ENCODE data around the gene KCNMA1. TPM values are rescaled to one million over a fixed set of nuclear protein-coding genes. Genes with fewer than 3 reads are reported as not detected.

Gene KCNMA1
- total and polyA plus RNA-seq, 9 of the 15 experiments (the other 6 are each of a cell fraction or from before 2014, with no cell fraction given), result 0.01 to 0.95 (median 0.15) TPM; not detected in 4

DNA sequence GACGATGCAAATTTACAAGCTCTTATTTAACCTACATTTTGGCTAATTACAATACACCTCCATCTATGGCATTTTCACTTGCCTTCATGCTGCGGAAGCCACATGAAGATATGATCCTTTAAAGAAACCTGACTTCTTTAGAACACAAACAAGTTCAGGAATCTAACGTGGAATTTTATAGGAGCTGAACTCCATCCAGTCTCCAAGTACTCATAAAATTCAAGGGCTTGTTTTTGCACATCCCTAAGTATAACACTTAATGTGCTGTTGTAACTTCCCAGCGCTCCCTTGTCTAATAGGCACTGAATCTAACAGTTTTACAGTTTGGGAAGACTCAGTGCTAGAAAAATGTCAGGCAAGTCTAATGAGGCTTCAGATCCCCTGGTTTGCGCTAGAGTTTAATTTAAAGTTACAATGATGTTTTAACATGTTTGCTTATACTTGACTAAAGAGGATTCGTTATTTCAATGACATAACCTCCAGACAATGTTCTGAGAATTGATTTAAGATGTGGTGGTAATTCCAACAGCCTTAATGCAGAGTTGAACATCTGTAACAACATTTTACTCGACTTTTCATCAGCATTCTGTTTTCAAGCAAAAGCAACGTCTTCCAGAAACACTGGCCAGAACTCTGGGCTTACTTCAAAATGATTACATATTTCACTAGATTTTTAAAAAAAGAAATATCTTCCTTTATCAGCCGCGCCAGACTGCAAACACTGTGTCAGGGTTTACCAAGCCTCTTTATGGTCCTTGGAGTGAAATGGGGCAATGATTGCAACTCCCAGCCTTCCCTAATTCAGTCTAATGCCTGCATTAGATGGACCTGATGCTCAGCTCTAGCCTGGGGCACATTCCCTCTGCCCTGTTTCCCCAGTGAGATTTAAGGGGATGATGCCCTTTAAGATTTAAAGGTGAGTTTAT, 664.3 kb downstream of the KCNMA1 start (continued):
- TF ChIP-seq GABPA (tag; conservative IDR thresholded peaks at IDR 0.05; ENCODE audit: low read depth) (no peak), KLF6 (CRISPR knock-in tag; IDR thresholded peaks at IDR 0.05; ENCODE audit: borderline replicate concordance) (no peak), ZNF57 (CRISPR knock-in tag; IDR thresholded peaks at IDR 0.05) (no peak)

DNA sequence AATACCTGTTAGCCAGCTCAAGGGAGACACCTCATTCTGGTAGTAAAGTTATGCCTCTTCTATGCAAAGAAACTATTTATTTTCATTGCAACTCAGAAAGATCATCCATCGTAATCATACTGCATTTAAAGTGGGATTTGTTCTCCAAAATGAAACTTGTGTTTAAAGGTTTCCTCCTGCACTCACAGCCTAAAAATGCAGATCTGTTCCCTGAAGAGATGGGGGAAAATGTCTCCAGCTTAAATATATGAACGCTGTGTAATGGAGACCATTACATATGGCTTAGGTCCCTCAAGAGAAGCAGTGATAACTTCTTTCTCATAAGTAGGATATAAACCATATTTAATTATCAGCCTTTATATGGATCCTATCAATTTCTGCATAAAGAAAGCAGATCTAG, 665.1 kb downstream of the KCNMA1 start:
- intact Hi-C loops (cut with micrococcal nuclease) (no loop called here), in situ Hi-C loops (cut with MboI) (no loop called here)
- 2% methylated on average over 2 of the region's 2 CpGs for WGBS (ENCODE audit: insufficient coverage, low coverage, missing lambda C conversion rate)
- no peak for ATAC-seq
- no peak for DNase-seq (ENCODE audit: extremely low read depth in 1 of 4, low spot score in 3 of 4)
- H4K20me1 ChIP-seq (replicated peaks; ENCODE audit: control insufficient read depth, insufficient read depth, low read length), result no peaks in the 10 kb centered on the region
- no peaks in the 10 kb centered on the region for H3K36me3 ChIP-seq (ENCODE audit: control insufficient read depth, insufficient read depth, low read length)
- H2AFZ ChIP-seq (ENCODE audit: low read depth, low read length), result no peak overlapping the region
- no peak overlapping the region for H3K4me2 ChIP-seq (ENCODE audit: insufficient read depth, low read length)
- H3K27ac ChIP-seq (ENCODE audit: extremely low read depth, low read depth, low read length), result no peak overlapping the region
- no peak overlapping the region for H3K4me3 ChIP-seq
- no peaks in the 10 kb centered on the region for H3K4me1 ChIP-seq (replicated peaks in 1 of 2; ENCODE audit: control insufficient read depth in 2 of 2, insufficient read depth in 2 of 2, low read length in 2 of 2)
- CTCF ChIA-PET (ENCODE audit: low intra/inter-chr PET ratio), result no interaction called here
- no TSS peak for BruUV-seq (replicated peaks)
- no peak overlapping the region for H3K9ac ChIP-seq (ENCODE audit: insufficient read depth in 1 of 2, low read depth in 2 of 2, low read length in 2 of 2)
- no peak for FAIRE-seq
- peaks cover 0 to 10% of the 10 kb centered on the region in 2 experiments; a peak in 3 of 5 replicates for H3K27me3 ChIP-seq (ENCODE audit: control insufficient read depth in 2 of 2, insufficient read depth in 2 of 2, low read length in 2 of 2)
- H3K9me1 ChIP-seq (ENCODE audit: control insufficient read depth, insufficient read depth, low read length), result no peaks in the 10 kb centered on the region
- H3K79me2 ChIP-seq (ENCODE audit: control insufficient read depth, insufficient read depth, low read length), result no peaks in the 10 kb centered on the region
- POLR2A ChIA-PET, result no interaction called here
- H3K9me3 ChIP-seq (replicated peaks; ENCODE audit: control insufficient read depth, insufficient read depth, low read depth, low read length), result no peaks in the 10 kb centered on the region
- TF ChIP-seq CCNT2 (IDR thresholded peaks at IDR 0.05; ENCODE audit: borderline replicate concordance, extremely low read depth, insufficient read length, low read depth, low read length), result no peak
- no peak for TF ChIP-seq ZNF217 (CRISPR knock-in tag; IDR thresholded peaks at IDR 0.05)
- TF ChIP-seq, protein P1, sequence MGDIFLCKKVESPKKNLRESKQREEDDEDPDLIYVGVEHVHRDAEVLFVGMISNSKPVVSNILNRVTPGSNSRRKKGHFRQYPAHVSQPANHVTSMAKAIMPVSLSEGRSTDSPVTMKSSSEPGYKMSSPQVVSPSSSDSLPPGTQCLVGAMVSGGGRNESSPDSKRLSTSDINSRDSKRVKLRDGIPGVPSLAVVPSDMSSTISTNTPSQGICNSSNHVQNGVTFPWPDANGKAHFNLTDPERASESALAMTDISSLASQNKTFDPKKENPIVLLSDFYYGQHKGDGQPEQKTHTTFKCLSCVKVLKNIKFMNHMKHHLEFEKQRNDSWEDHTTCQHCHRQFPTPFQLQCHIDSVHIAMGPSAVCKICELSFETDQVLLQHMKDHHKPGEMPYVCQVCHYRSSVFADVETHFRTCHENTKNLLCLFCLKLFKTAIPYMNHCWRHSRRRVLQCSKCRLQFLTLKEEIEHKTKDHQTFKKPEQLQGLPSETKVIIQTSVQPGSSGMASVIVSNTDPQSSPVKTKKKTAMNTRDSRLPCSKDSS (IDR thresholded peaks at IDR 0.05; ENCODE audit: low read depth, partially characterized antibody), result no peak
- no peak for TF ChIP-seq SRSF7 (optimal IDR thresholded peaks at IDR 0.05; ENCODE audit: low read depth, low read length)
- no peak for TF ChIP-seq POU5F1 (IDR thresholded peaks at IDR 0.05; ENCODE audit: borderline replicate concordance, low read depth, low read length, partially characterized antibody)
- TF ChIP-seq ATF7 (IDR thresholded peaks at IDR 0.05), result no peak
- TF ChIP-seq, protein P2, sequence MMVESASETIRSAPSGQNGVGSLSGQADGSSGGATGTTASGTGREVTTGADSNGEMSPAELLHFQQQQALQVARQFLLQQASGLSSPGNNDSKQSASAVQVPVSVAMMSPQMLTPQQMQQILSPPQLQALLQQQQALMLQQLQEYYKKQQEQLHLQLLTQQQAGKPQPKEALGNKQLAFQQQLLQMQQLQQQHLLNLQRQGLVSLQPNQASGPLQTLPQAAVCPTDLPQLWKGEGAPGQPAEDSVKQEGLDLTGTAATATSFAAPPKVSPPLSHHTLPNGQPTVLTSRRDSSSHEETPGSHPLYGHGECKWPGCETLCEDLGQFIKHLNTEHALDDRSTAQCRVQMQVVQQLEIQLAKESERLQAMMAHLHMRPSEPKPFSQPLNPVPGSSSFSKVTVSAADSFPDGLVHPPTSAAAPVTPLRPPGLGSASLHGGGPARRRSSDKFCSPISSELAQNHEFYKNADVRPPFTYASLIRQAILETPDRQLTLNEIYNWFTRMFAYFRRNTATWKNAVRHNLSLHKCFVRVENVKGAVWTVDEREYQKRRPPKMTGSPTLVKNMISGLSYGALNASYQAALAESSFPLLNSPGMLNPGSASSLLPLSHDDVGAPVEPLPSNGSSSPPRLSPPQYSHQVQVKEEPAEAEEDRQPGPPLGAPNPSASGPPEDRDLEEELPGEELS (CRISPR knock-in tag; IDR thresholded peaks at IDR 0.05; ENCODE audit: borderline replicate concordance), result no peak
- TF ChIP-seq ZNF507 (tag; conservative IDR thresholded peaks at IDR 0.05), result no peak
- no peak for TF ChIP-seq ZNF830 (CRISPR knock-in tag; IDR thresholded peaks at IDR 0.05)
- TF ChIP-seq ZNF586 (CRISPR knock-in tag; conservative IDR thresholded peaks at IDR 0.05), result no peak
- no peak for TF ChIP-seq EP300 (IDR thresholded peaks at IDR 0.05; ENCODE audit: low read length)
- no peak for TF ChIP-seq HCFC1 (IDR thresholded peaks at IDR 0.05; ENCODE audit: low read depth, low read length)
- no peak for TF ChIP-seq CBX3 (IDR thresholded peaks at IDR 0.05; ENCODE audit: borderline replicate concordance in 1 of 2, low read length in 2 of 2)
- no peak for TF ChIP-seq SMC3 (conservative IDR thresholded peaks at IDR 0.05; ENCODE audit: insufficient read depth, low read depth, low read length)
- TF ChIP-seq SAFB (IDR thresholded peaks at IDR 0.05; ENCODE audit: borderline replicate concordance, low read depth, low read length), result no peak
